WTC11 (cell line): ENCODE data around the gene CD2BP2. TPM values are rescaled to one million over a fixed set of nuclear protein-coding genes. Genes with fewer than 3 reads are reported as not detected.

ENCODE experiments used
- ATAC-seq: fragments of 200-7000 bp; cut with Tn5 transposase; 2 replicates; pipeline ENCODE4 v1.10.0; 2021; ENCODE audit warnings: mild to moderate bottlenecking, moderate library complexity
- CTCF ChIA-PET: fragments of 300-600 bp; sonication (Branson Sonifier 250); formaldehyde crosslinking; loops from one replicate; lab custom pipeline; 2021; ENCODE audit warnings: antibody characterized with exemption; lab: Charles Lee
- POLR2A ChIA-PET: fragments of 350-600 bp; sonication (Branson Sonifier 250); formaldehyde crosslinking; loops from one replicate; lab custom pipeline; 2021; ENCODE audit warnings: antibody characterized with exemption; lab: Charles Lee
- DNase-seq: peaks from one replicate; pipeline ENCODE4 v3.0.0; 2021; ENCODE audit warnings: low spot score
- H3K27ac Mint-ChIP-seq: 2 replicates; pipeline ENCODE4 v1.8.0; 2021; ENCODE audit warnings: mixed read lengths
- H3K27me3 Mint-ChIP-seq: 2 replicates; pipeline ENCODE4 v1.8.0; 2021; ENCODE audit warnings: low read depth, mild to moderate bottlenecking, moderate library complexity, mixed read lengths
- H3K36me3 Mint-ChIP-seq: 2 replicates; pipeline ENCODE4 v1.8.0; 2021; ENCODE audit warnings: mixed read lengths
- H3K4me1 Mint-ChIP-seq: 2 replicates; pipeline ENCODE4 v1.8.0; 2022; ENCODE audit warnings: mixed read lengths
- H3K4me3 Mint-ChIP-seq: 2 replicates; pipeline ENCODE4 v1.8.0; 2021; ENCODE audit warnings: mild to moderate bottlenecking, moderate library complexity, mixed read lengths
- H3K9me3 Mint-ChIP-seq: 2 replicates; pipeline ENCODE4 v1.8.0; 2021; ENCODE audit warnings: mixed read lengths
- CBFB ChIP-seq: sonication (generic); formaldehyde crosslinking; IDR thresholded peaks from 2 replicates; pipeline ENCODE4 v1.8.1; 2022; ENCODE audit warnings: mild to moderate bottlenecking, low read depth, missing genetic modification reagents
- CDX4 ChIP-seq: fragments of 250-450 bp; sonication (Bioruptor Pico); IDR thresholded peaks from 2 replicates; pipeline ENCODE4 v1.9.0; 2021; ENCODE audit warnings: moderate library complexity, mild to moderate bottlenecking, inconsistent platforms, borderline replicate concordance
- CTCF ChIP-seq: fragments of 200-600 bp; IDR thresholded peaks from 2 replicates; pipeline ENCODE4 v1.8.0; 2022; ENCODE audit warnings: antibody characterized with exemption
- ESRRA ChIP-seq: sonication (generic); formaldehyde crosslinking; IDR thresholded peaks from 2 replicates; pipeline ENCODE4 v1.8.1; 2022; ENCODE audit warnings: mild to moderate bottlenecking, missing genetic modification reagents, borderline replicate concordance
- FOXP4 ChIP-seq: sonication (generic); formaldehyde crosslinking; IDR thresholded peaks from 2 replicates; pipeline ENCODE4 v1.8.0; 2022; ENCODE audit warnings: mild to moderate bottlenecking, missing genetic modification reagents
- GABPB1 ChIP-seq: sonication (generic); formaldehyde crosslinking; IDR thresholded peaks from 2 replicates; pipeline ENCODE4 v1.8.1; 2023; ENCODE audit warnings: mild to moderate bottlenecking, missing genetic modification reagents
- HMGA2 ChIP-seq: fragments of 250-450 bp; sonication (Bioruptor Pico); IDR thresholded peaks from 2 replicates; pipeline ENCODE4 v1.4.0; 2021; ENCODE audit warnings: mild to moderate bottlenecking, moderate library complexity
- JAZF1 ChIP-seq: fragments of 250-450 bp; sonication (Bioruptor Pico); IDR thresholded peaks from 2 replicates; pipeline ENCODE4 v1.9.0; 2021; ENCODE audit warnings: moderate library complexity, mild to moderate bottlenecking, inconsistent platforms
- MLX ChIP-seq: sonication (generic); formaldehyde crosslinking; IDR thresholded peaks from 2 replicates; pipeline ENCODE4 v1.8.1; 2023; ENCODE audit warnings: mild to moderate bottlenecking, missing genetic modification reagents, moderate library complexity
- NFATC4 ChIP-seq: fragments of 250-450 bp; sonication (Bioruptor Pico); IDR thresholded peaks from 2 replicates; pipeline ENCODE4 v1.9.0; 2021; ENCODE audit warnings: mild to moderate bottlenecking
- NR3C1 ChIP-seq: sonication (generic); formaldehyde crosslinking; conservative IDR thresholded peaks from 2 replicates; pipeline ENCODE4 v1.8.1; 2023; ENCODE audit warnings: low read depth, mild to moderate bottlenecking, missing genetic modification reagents
- PRDM15 ChIP-seq: sonication (generic); formaldehyde crosslinking; IDR thresholded peaks from 2 replicates; pipeline ENCODE4 v1.8.0; 2022; ENCODE audit warnings: missing genetic modification reagents
- USF2 ChIP-seq: sonication (generic); formaldehyde crosslinking; IDR thresholded peaks from 2 replicates; pipeline ENCODE4 v1.8.1; 2023; ENCODE audit warnings: mild to moderate bottlenecking, missing genetic modification reagents, moderate library complexity
- ZNF396 ChIP-seq: fragments of 250-450 bp; sonication (Bioruptor Pico); IDR thresholded peaks from 2 replicates; pipeline ENCODE4 v1.8.0; 2021; ENCODE audit warnings: mild to moderate bottlenecking, moderate library complexity, borderline replicate concordance
- total RNA-seq: library from RNA; stranded (reverse); gene quantifications from 3 replicates; pipeline ENCODE4 v1.2.3, GENCODE V29; 2021

CD2BP2 gene
- total RNA-seq, 1 experiment from 2014 or later = 56.6 TPM

- 0 out of 2 replicates have a peak, but pooled peaks have one; percentile 6 for TF ChIP-seq PRDM15 (CRISPR knock-in tag)
- peak; percentile 38; the same call in 1 of the 2 replicates for TF ChIP-seq USF2 (CRISPR knock-in tag)
Observed at GRCh38 chr16:30377812-30378235, 22.7 kb upstream of the CD2BP2 start (continued).

GRCh38 chr16:30377050-30377811 is 22.1 kb upstream of the CD2BP2 start:
- ChIA-PET CTCF (interaction anchor here (0.6 to 1.8 kb wide), 3 partner anchors 32 to 233 kb away, joined by 3 to 6 read pairs (median 4); partner anchors contain the start of gene DCTPP1), POLR2A (interaction anchor here (0.6 to 2.3 kb wide), 4 partner anchors 18 to 346 kb away, joined by 3 to 9 read pairs (median 4); partner anchors contain the start of genes TLCD3B and ZNF48)

GRCh38 chr16:30376461-30376902 is 21.4 kb upstream of the CD2BP2 start:
- Mint-ChIP-seq H3K27ac (no peak overlapping the region), H3K4me3 (0 out of 2 replicates have a peak overlapping the region, but pooled peaks have one; percentile 96)
- TF ChIP-seq HMGA2 (CRISPR knock-in tag) = no peak
- TF ChIP-seq FOXP4 = no peak
- TF ChIP-seq MLX (CRISPR knock-in tag) = no peak
- TF ChIP-seq, all 79 proteins: peak for 0
- POLR2A ChIA-PET = interaction anchor here (2.3 kb wide), 1 partner anchor 19 kb away, joined by 9 read pairs; the partner anchor contains the start of gene ZNF48
- peaks cover 3% of the 10 kb centered on the region; the same call in 1 of the 2 replicates for H3K27me3 Mint-ChIP-seq
- H3K9me3 Mint-ChIP-seq = no peaks in the 10 kb centered on the region
- 0 out of 2 replicates have a peak, but pooled peaks cover 2% of the 10 kb centered on the region for H3K36me3 Mint-ChIP-seq
- ATAC-seq (no peak), DNase-seq (no peak)
- peaks cover 20% of the 10 kb centered on the region for H3K4me1 Mint-ChIP-seq
- CTCF ChIA-PET = interaction anchor here (1.5 to 1.8 kb wide), 2 partner anchors 33 to 53 kb away, joined by 4 to 6 read pairs; partner anchors contain the start of gene DCTPP1

More at GRCh38 chr16:30377050-30377811, 22.1 kb upstream of the CD2BP2 start:
- Mint-ChIP-seq H3K4me3 (peak overlapping the region; percentile 96), H3K4me1 (peaks cover 14% of the 10 kb centered on the region), H3K27me3 (peaks cover 3% of the 10 kb centered on the region; the same call in 1 of the 2 replicates), H3K36me3 (0 out of 2 replicates have a peak, but pooled peaks cover 2% of the 10 kb centered on the region), H3K9me3 (no peaks in the 10 kb centered on the region), H3K27ac (peak overlapping the region; percentile 100)
- no peak for ATAC-seq
- no peak for DNase-seq
- no peak for TF ChIP-seq NR3C1 (CRISPR knock-in tag)
- TF ChIP-seq JAZF1 = no peak
- no peak for TF ChIP-seq ESRRA (CRISPR knock-in tag)
- TF ChIP-seq ZNF396 = no peak
- no peak for TF ChIP-seq CBFB (CRISPR knock-in tag)
- no peak for TF ChIP-seq GABPB1
- no peak for TF ChIP-seq CDX4
- TF ChIP-seq CTCF = no peak
- no peak for TF ChIP-seq NFATC4
